Neuron (in vitro differentiated cells): ENCODE results near the gene SCAI.
"Not testable (repeated sequence)": the region's sequence is repeated elsewhere in the genome, so short reads cannot be mapped to it uniquely, and the experiment has no call there.

ENCODE experiments used
- H2AFZ ChIP-seq: one replicate; pipeline ENCODE4 v1.6.1; 2013; ENCODE audit warnings: low read depth, mild to moderate bottlenecking, inconsistent platforms, low read length, moderate library complexity
- H3K27me3 ChIP-seq: one replicate; pipeline ENCODE4 v1.6.1; 2013; ENCODE audit warnings: low read length; ENCODE audit not compliant: insufficient read depth
- H3K36me3 ChIP-seq: one replicate; pipeline ENCODE4 v1.6.1; 2013; ENCODE audit warnings: low read length; ENCODE audit not compliant: insufficient read depth
- H3K4me1 ChIP-seq: one replicate; pipeline ENCODE4 v1.6.1; 2013; ENCODE audit warnings: low read length; ENCODE audit not compliant: insufficient read depth
- H3K4me3 ChIP-seq: 2 replicates; pipeline ENCODE4 v1.5.1; 2013; ENCODE audit warnings: mild to moderate bottlenecking, low read length, moderate library complexity
- H3K9me3 ChIP-seq: one replicate; pipeline ENCODE4 v1.6.1; 2013; ENCODE audit warnings: low read length

The SCAI gene

GRCh38 chr9:125080797-125081196 lies 62.5 kb downstream of the SCAI start:
- not testable (repeated sequence) for H3K36me3 ChIP-seq, H3K27me3 ChIP-seq, H3K4me1 ChIP-seq, H3K4me3 ChIP-seq, H2AFZ ChIP-seq
- H3K9me3 ChIP-seq = peaks cover 21% of the 10 kb centered on the region

- Histone ChIP-seq H3K36me3 (peaks cover 2% of the 10 kb centered on the region), H2AFZ (no peak overlapping the region), H3K9me3 (peaks cover 22% of the 10 kb centered on the region), H3K4me1 (no peaks in the 10 kb centered on the region), H3K4me3 (no peak overlapping the region), H3K27me3 (no peaks in the 10 kb centered on the region)
These were observed 63.4 kb downstream of the SCAI start for GRCh38 chr9:125079931-125080330.

GRCh38 chr9:125075997-125076396 lies 67.3 kb downstream of the SCAI start:
- Histone ChIP-seq H3K36me3 (no peaks in the 10 kb centered on the region), H3K4me3 (no peak overlapping the region), H3K27me3 (no peaks in the 10 kb centered on the region), H2AFZ (no peak overlapping the region), H3K4me1 (no peaks in the 10 kb centered on the region), H3K9me3 (peaks cover 8% of the 10 kb centered on the region)

GRCh38 chr9:125074976-125075375 lies 68.4 kb downstream of the SCAI start:
- Histone ChIP-seq H3K4me1 (no peaks in the 10 kb centered on the region), H2AFZ (no peak overlapping the region), H3K4me3 (no peak overlapping the region), H3K9me3 (peaks cover 4% of the 10 kb centered on the region), H3K27me3 (no peaks in the 10 kb centered on the region), H3K36me3 (no peaks in the 10 kb centered on the region)

GRCh38 chr9:125066839-125067619 lies 76.3 kb downstream of the SCAI start:
- H3K27me3 ChIP-seq = no peaks in the 10 kb centered on the region
- no peaks in the 10 kb centered on the region for H3K36me3 ChIP-seq
- no peaks in the 10 kb centered on the region for H3K4me1 ChIP-seq
- H3K9me3 ChIP-seq = no peaks in the 10 kb centered on the region
- H3K4me3 ChIP-seq = no peak overlapping the region
- no peak overlapping the region for H2AFZ ChIP-seq

GRCh38 chr9:125061391-125061790 lies 81.9 kb downstream of the SCAI start:
- H3K27me3 ChIP-seq = no peaks in the 10 kb centered on the region
- H3K36me3 ChIP-seq = peaks cover 3% of the 10 kb centered on the region
- no peaks in the 10 kb centered on the region for H3K9me3 ChIP-seq

GRCh38 chr9:125049212-125050049 lies 93.9 kb downstream of the SCAI start:
- Histone ChIP-seq H3K27me3 (no peaks in the 10 kb centered on the region), H3K4me1 (peaks cover 21% of the 10 kb centered on the region)

More at GRCh38 chr9:125061391-125061790, 81.9 kb downstream of the SCAI start:
- H2AFZ ChIP-seq = no peak overlapping the region
- H3K4me1 ChIP-seq = no peaks in the 10 kb centered on the region
- H3K4me3 ChIP-seq = no peak overlapping the region

GRCh38 chr9:125043631-125044030 lies 99.7 kb downstream of the SCAI start:
- H3K9me3 ChIP-seq = peaks cover 9% of the 10 kb centered on the region
- no peaks in the 10 kb centered on the region for H3K27me3 ChIP-seq
- H2AFZ ChIP-seq = no peak overlapping the region
- H3K4me1 ChIP-seq = peaks cover 2% of the 10 kb centered on the region
- H3K4me3 ChIP-seq = no peak overlapping the region
- H3K36me3 ChIP-seq = peaks cover 2% of the 10 kb centered on the region

More at GRCh38 chr9:125049212-125050049, 93.9 kb downstream of the SCAI start:
- H2AFZ ChIP-seq = no peak overlapping the region
- H3K36me3 ChIP-seq = peaks cover 5% of the 10 kb centered on the region
- no peak overlapping the region for H3K4me3 ChIP-seq
- H3K9me3 ChIP-seq = peaks cover 6% of the 10 kb centered on the region

- no peaks in the 10 kb centered on the region for H3K27me3 ChIP-seq
- no peak overlapping the region for H3K4me3 ChIP-seq
- H2AFZ ChIP-seq = no peak overlapping the region
- H3K9me3 ChIP-seq = peaks cover 9% of the 10 kb centered on the region
- peaks cover 2% of the 10 kb centered on the region for H3K36me3 ChIP-seq
- H3K4me1 ChIP-seq = no peaks in the 10 kb centered on the region
These were observed 100.2 kb downstream of the SCAI start for GRCh38 chr9:125043148-125043547.

GRCh38 chr9:125038166-125038565 lies 105.2 kb downstream of the SCAI start:
- H3K4me3 ChIP-seq = no peak overlapping the region
- H3K9me3 ChIP-seq = no peaks in the 10 kb centered on the region
- no peak overlapping the region for H2AFZ ChIP-seq
- H3K36me3 ChIP-seq = peaks cover 1% of the 10 kb centered on the region
- no peaks in the 10 kb centered on the region for H3K4me1 ChIP-seq
- no peaks in the 10 kb centered on the region for H3K27me3 ChIP-seq

GRCh38 chr9:125028041-125028440 lies 115.3 kb downstream of the SCAI start:
- Histone ChIP-seq H3K4me1 (no peaks in the 10 kb centered on the region), H3K4me3 (no peak overlapping the region), H3K27me3 (no peaks in the 10 kb centered on the region), H2AFZ (no peak overlapping the region), H3K9me3 (no peaks in the 10 kb centered on the region), H3K36me3 (peaks cover 28% of the 10 kb centered on the region)

GRCh38 chr9:125024917-125025316 lies 118.4 kb downstream of the SCAI start:
- peaks cover 7% of the 10 kb centered on the region for H3K9me3 ChIP-seq
- H3K36me3 ChIP-seq = peaks cover 36% of the 10 kb centered on the region
- no peaks in the 10 kb centered on the region for H3K4me1 ChIP-seq
- H3K27me3 ChIP-seq = no peaks in the 10 kb centered on the region
- no peak overlapping the region for H3K4me3 ChIP-seq
- no peak overlapping the region for H2AFZ ChIP-seq

- no peaks in the 10 kb centered on the region for H3K4me1 ChIP-seq
- no peak overlapping the region for H3K4me3 ChIP-seq
- H3K36me3 ChIP-seq = peaks cover 39% of the 10 kb centered on the region
- no peaks in the 10 kb centered on the region for H3K27me3 ChIP-seq
- H3K9me3 ChIP-seq = peaks cover 7% of the 10 kb centered on the region
- H2AFZ ChIP-seq = no peak overlapping the region
These were observed 122.3 kb downstream of the SCAI start for GRCh38 chr9:125021069-125021468.
